Activated T-cell treated with anti-CD3 and anti-CD28 coated beads, Interleukin-2, amount 50 U/mL, for 4 hours (primary cell): ENCODE data around the gene ZYG11B. TPM values are rescaled to one million over a fixed set of nuclear protein-coding genes. Genes with fewer than 3 reads are reported as not detected.
"Not testable (repeated sequence)": the region's sequence is repeated elsewhere in the genome, so short reads cannot be mapped to it uniquely, and the experiment has no call there.

Source experiments
- ATAC-seq, 2 donors: fragments of 200-7000 bp; cut with Tn5 transposase; one replicate each; pipeline ENCODE4 v1.10.0; 2021
- DNase-seq: peaks from one replicate; pipeline ENCODE4 v3.0.0-alpha.2; 2020
- H3K27me3 Mint-ChIP-seq: one replicate; pipeline ENCODE4 v1.8.0; 2021; ENCODE audit warnings: low read depth, mixed read lengths
- H3K36me3 Mint-ChIP-seq: one replicate; pipeline ENCODE4 v1.8.0; 2022; ENCODE audit warnings: mixed read lengths; ENCODE audit not compliant: insufficient read depth
- H3K4me1 Mint-ChIP-seq: one replicate; pipeline ENCODE4 v1.8.0; 2021; ENCODE audit warnings: low read depth, mixed read lengths
- H3K4me3 Mint-ChIP-seq: one replicate; pipeline ENCODE4 v1.8.0; 2021; ENCODE audit warnings: mild to moderate bottlenecking, moderate library complexity, mixed read lengths
- H3K9me3 Mint-ChIP-seq: one replicate; pipeline ENCODE4 v1.8.0; 2021; ENCODE audit warnings: mixed read lengths
- total RNA-seq, 3 donors: library from RNA; stranded (reverse); gene quantifications; one replicate each; pipeline ENCODE4 v1.2.1, GENCODE V29; 2021

The ZYG11B gene
- total RNA-seq, 3 donors from 2014 or later = 7.7 to 9.2 (median 7.7) TPM

DNA sequence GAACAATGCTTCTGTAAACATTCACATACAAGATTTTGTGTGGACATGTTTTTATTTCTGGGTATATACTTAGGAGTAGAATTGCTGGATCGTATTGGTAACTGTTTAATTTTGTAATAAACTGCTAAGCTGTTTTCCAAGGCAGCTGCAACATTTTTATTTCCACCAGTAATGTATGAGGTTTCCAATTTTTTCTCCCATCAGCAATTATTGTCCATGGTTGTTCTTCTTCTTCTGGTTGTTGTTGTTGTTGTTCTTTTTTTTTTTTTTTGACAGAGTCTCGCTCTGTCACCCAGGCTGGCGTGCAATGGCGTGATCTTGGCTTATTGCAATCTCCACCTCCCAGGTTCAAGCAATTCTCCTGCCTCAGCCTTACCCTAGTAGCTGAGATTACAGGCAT is 26.9 kb downstream of the ZYG11B start:
- no peak overlapping the region for H3K4me3 Mint-ChIP-seq
- no peaks in the 10 kb centered on the region for H3K9me3 Mint-ChIP-seq
- H3K36me3 Mint-ChIP-seq = peaks cover 6% of the 10 kb centered on the region
- no peaks in the 10 kb centered on the region for H3K27me3 Mint-ChIP-seq
- H3K4me1 Mint-ChIP-seq = peaks cover 10% of the 10 kb centered on the region
- ATAC-seq = no peak
- DNase-seq = no peak

DNA sequence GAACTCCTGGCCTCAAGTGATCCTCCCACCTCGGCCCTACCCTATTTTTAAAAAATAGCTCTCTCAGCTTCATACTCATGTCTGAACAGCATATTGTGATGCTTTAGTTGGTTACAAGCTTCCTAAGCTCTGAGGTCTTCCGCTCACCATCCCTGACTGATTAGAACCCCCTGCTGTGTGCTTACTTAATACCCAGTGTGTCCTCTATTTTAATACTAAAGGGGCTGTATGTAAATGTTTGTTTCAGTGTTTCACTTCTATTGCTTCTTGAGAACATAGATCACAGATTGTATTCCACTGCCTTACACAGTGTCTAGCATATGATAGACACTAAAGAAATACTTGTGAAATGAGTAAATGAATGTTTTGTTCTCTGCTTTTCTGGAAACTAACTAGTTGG is 29.8 kb downstream of the ZYG11B start:
- Mint-ChIP-seq H3K27me3 (no peaks in the 10 kb centered on the region), H3K4me3 (no peak overlapping the region), H3K9me3 (no peaks in the 10 kb centered on the region), H3K36me3 (peaks cover 8% of the 10 kb centered on the region), H3K4me1 (peaks cover 6% of the 10 kb centered on the region)
- DNase-seq (no peak), ATAC-seq (no peak)

DNA sequence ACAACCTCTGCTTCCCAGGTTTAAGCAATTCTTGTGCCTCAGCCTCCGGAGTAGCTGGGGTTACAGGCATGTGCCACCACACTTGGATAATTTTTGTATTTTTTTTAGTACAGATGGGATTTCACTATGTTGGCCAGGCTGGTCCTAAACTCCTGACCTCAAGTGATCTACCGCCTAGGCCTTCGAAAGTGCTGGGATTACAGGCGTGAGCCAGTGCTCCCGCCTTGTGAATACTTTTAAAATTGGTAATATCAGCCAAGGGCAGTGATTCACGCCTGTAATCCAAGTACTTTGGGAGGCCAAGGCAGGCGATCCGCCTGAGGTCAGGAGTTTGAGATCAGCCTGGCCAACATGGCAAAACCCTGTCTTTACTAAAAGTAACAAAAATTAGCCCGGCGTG is 33.7 kb downstream of the ZYG11B start:
- Mint-ChIP-seq H3K4me1 (peaks cover 3% of the 10 kb centered on the region), H3K9me3 (no peaks in the 10 kb centered on the region), H3K4me3 (no peak overlapping the region), H3K36me3 (peaks cover 24% of the 10 kb centered on the region), H3K27me3 (no peaks in the 10 kb centered on the region)
- ATAC-seq (no peak), DNase-seq (no peak)

DNA sequence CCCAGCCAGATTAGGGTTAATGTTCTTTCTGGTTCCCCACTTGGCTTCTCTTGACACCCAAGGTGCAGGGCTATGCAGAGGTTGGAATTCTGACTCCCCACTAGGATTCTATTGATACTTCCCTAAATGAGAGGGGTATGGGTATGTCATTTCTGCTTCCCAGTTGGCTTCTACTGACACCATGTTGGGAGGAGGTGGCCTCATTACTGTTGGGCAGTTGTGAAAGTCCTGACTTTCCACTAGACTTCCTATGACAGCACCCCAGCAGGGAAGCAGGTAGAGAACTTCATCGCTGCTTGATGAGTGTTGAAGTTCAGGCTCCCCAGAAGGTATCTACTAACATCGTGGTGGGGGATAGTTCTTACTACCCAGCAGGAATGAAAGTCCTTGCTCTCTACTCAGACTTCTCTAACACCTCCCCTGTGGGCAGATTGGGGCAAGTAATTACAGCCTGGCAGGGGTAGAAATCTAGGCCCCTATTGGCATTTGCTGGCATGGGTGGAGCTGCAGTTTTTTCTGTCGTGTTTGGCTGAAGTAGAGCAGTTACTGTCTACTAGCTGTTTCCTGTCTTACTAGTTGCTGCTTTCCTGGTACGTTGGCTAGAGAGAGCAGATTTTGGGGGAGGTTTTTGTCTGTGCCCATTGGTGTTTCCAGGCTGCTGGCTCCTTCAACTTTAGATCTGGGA is 41.5 kb downstream of the ZYG11B start:
- H3K27me3 Mint-ChIP-seq = no peaks in the 10 kb centered on the region
- H3K4me1 Mint-ChIP-seq = peaks cover 7% of the 10 kb centered on the region
- ATAC-seq (no peak), DNase-seq (no peak)
- H3K9me3 Mint-ChIP-seq = no peaks in the 10 kb centered on the region
- H3K36me3 Mint-ChIP-seq = peaks cover 27% of the 10 kb centered on the region
- H3K4me3 Mint-ChIP-seq = no peak overlapping the region

DNA sequence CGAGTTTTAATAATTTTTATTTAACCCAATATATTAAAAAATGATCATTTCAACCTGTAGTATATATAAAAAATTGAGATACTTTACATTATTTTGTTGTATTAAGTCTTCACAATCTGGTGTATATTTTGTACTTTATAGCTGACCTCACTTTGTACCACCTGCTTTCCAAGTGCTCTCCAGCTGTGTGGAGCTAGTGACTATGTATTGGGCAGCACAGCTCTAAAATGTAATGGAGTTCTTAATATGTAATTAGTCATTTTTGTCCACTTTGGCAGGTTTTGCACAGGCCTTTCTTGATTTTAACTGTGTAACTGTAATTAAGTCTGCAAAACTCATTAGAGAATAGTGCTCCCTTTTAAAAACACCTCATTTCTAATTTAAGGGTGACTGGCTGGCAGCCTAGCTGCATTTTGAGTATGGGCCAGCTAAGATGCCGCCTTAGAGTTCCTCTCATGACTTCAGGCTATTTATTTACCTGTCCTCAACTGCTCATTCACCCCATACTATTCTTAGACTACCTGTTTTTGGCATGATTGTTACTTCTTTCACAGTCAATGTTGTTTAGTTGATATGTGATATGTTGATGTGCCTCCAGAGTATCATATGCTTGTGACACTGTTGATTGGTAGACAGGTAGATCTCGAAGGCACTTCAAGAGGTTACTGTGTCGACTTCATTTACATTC is 43.2 kb downstream of the ZYG11B start:
- Mint-ChIP-seq H3K4me3 (no peak overlapping the region), H3K36me3 (peaks cover 23% of the 10 kb centered on the region), H3K9me3 (no peaks in the 10 kb centered on the region), H3K27me3 (no peaks in the 10 kb centered on the region), H3K4me1 (peaks cover 7% of the 10 kb centered on the region)
- no peak for ATAC-seq
- DNase-seq = no peak

DNA sequence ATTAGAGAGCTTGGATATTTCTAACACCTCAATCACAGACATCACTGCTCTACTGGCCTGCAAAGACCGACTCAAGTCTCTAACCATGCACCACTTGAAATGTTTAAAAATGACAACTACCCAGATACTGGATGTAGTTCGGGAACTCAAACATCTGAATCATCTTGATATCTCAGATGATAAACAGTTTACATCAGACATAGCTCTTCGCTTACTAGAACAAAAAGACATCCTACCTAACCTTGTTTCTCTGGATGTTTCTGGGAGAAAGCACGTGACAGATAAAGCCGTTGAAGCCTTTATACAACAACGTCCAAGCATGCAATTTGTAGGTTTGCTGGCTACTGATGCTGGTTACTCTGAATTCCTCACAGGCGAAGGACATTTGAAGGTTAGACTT is 45.1 kb downstream of the ZYG11B start:
- Mint-ChIP-seq H3K36me3 (peaks cover 25% of the 10 kb centered on the region), H3K4me1 (peaks cover 8% of the 10 kb centered on the region), H3K27me3 (no peaks in the 10 kb centered on the region), H3K9me3 (no peaks in the 10 kb centered on the region), H3K4me3 (no peak overlapping the region)
- ATAC-seq = no peak
- no peak for DNase-seq

DNA sequence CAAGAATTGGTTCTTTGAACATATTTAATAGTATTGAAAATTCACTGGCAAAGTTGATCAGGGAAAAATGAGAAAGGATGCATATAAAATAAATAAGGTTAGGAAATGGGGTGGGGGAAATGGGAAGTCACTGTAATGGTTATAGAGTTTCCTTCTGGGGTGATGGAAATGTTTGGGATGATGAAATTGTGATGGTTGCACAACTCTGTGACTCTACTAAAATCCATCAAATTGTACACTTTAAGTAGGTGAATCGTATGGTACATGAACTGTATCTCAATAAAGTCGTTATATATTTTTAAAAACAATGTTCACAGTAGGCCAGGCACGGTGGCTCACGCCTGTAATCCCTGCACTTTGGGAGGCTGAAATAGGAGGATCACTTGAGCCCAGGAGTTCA is 59.9 kb downstream of the ZYG11B start:
- H3K9me3 Mint-ChIP-seq = no peaks in the 10 kb centered on the region
- H3K4me1 Mint-ChIP-seq = no peaks in the 10 kb centered on the region
- peaks cover 19% of the 10 kb centered on the region for H3K36me3 Mint-ChIP-seq
- DNase-seq (no peak), ATAC-seq (no peak)
- no peaks in the 10 kb centered on the region for H3K27me3 Mint-ChIP-seq
- no peak overlapping the region for H3K4me3 Mint-ChIP-seq

DNA sequence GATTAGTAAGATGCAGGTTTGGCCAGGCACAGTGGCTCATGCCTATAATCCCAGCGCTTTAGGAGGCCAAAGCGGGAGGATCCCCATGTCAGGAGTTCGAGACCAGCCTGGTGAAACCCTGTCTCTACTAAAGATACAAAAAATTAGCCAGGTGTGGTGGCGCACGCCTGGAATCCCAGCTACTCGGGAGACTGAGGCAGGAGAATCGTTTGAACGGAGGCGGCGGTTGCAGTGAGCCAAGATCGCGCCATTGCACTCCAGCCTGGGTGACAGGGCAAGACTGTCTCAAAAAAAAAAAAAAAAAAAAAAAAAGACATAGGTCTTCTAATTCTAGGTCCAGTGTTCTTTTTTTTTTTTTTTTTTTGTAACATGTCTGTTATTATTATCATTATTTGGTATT is 64.2 kb downstream of the ZYG11B start:
- H3K36me3 Mint-ChIP-seq = peaks cover 14% of the 10 kb centered on the region
- H3K4me1 Mint-ChIP-seq, DNase-seq, ATAC-seq, H3K27me3 Mint-ChIP-seq, H3K9me3 Mint-ChIP-seq, H3K4me3 Mint-ChIP-seq: not testable (repeated sequence)

DNA sequence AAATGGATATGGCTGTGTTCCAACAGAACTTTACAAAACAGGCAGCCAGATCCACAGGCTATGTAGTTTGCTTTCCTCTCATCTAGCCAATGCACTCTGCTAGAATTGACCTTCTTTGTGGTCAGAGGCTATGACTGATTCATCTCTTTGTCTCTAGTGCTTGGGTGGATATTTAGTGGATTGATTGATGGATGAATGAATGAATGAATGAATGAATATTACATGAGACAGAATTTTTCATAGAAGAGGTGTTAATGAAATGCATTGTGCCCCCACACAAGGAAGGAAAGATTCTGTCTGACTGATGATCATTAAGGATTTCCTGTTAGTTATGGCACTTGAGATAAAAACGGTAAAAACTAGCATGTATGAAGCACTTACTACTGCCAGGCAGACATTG is 65.8 kb downstream of the ZYG11B start:
- Mint-ChIP-seq H3K4me1 (no peaks in the 10 kb centered on the region), H3K4me3 (no peak overlapping the region), H3K27me3 (no peaks in the 10 kb centered on the region), H3K9me3 (no peaks in the 10 kb centered on the region), H3K36me3 (peaks cover 14% of the 10 kb centered on the region)
- ATAC-seq = no peak
- DNase-seq = no peak

DNA sequence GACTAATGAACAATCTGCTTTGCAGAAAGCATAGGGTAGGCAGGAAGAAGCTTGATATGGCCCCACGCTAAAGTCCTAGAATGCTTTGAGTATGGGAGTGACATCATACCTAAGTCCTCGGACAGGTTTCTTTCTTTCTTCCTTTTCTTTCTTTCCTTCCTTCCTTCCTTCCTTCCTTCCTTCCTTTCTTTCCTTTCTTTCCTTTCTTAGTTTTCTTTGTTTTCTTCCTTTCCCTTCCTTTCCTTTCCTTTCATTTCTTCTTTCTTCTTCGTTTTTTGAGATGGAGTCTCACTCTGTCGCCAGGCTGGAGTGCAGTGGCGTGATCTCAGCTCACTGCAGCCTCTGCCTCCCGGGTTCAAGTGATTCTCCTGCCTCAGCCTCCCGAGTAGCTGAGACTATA is 67.5 kb downstream of the ZYG11B start:
- DNase-seq, H3K36me3 Mint-ChIP-seq, H3K4me1 Mint-ChIP-seq, H3K27me3 Mint-ChIP-seq, ATAC-seq, H3K4me3 Mint-ChIP-seq, H3K9me3 Mint-ChIP-seq: not testable (repeated sequence)

DNA sequence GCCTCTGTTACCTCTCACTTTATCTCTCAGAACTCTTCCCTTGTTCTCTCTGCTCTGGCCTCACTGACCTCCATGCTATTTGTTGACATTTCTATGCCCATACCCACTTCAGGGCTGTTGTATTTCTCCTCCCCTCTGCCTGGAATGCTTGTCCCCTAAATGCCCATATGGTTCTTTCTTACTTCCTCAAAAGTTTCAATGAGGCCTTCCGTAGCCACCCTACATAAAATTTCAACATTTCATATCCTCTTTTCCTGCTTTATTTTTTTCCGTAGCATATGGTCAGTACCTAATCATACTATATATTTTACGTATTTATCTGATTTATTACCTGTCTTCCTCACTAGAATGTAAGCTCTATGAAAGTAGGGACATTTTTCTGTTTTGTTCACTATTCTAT is 69.2 kb downstream of the ZYG11B start:
- Mint-ChIP-seq H3K4me1 (no peaks in the 10 kb centered on the region), H3K9me3 (no peaks in the 10 kb centered on the region)
- DNase-seq = no peak

DNA sequence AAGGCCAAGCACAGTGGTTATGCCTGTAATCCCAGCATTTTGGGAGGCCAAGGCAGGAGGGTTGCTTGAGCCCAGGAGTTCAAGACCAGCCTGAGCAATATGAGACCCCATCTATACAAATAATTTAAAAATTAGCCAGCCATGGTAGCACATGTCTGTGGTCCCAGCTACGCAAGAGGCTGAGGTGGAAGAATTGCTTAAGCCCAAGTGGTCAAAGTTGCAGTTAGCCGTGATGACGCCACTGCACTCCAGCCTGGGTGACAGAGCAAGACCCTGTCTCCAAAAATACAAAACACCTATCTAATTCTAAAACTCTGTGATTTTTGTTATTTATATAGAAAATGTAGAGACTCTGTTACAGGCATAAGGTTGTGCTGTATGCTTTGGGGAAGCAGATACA is 72.1 kb downstream of the ZYG11B start:
- ATAC-seq (no peak), DNase-seq (no peak)
- Mint-ChIP-seq H3K9me3 (no peaks in the 10 kb centered on the region), H3K36me3 (peaks cover 9% of the 10 kb centered on the region), H3K4me3 (no peak overlapping the region), H3K27me3 (no peaks in the 10 kb centered on the region), H3K4me1 (no peaks in the 10 kb centered on the region)

More for the DNA sequence above, 69.2 kb downstream of the ZYG11B start:
- peaks cover 8% of the 10 kb centered on the region for H3K36me3 Mint-ChIP-seq
- no peaks in the 10 kb centered on the region for H3K27me3 Mint-ChIP-seq
- no peak overlapping the region for H3K4me3 Mint-ChIP-seq
- no peak for ATAC-seq

DNA sequence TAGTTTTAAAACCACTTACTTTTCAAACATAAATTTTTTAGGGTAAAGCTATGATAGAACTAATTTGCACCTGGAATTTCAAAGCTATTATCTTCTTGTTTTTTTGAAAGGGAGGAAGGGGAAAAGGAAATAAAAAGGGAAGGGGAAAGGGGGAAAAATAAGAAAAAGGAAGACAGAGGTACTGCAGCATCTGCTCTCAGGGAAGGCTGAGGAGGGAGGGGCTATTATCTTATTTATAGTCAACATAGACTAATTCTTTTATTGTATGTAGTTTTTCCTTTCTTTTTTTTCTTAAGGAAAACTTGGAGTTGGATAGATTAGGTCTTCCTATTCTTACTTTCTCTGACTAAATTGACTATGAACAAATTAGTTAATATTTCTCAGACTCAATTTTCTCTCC is 74.8 kb downstream of the ZYG11B start:
- H3K9me3 Mint-ChIP-seq = no peaks in the 10 kb centered on the region
- peaks cover 8% of the 10 kb centered on the region for H3K36me3 Mint-ChIP-seq
- no peak for DNase-seq
- H3K27me3 Mint-ChIP-seq = no peaks in the 10 kb centered on the region
- ATAC-seq = no peak
- H3K4me3 Mint-ChIP-seq = no peak overlapping the region
- H3K4me1 Mint-ChIP-seq = no peaks in the 10 kb centered on the region

DNA sequence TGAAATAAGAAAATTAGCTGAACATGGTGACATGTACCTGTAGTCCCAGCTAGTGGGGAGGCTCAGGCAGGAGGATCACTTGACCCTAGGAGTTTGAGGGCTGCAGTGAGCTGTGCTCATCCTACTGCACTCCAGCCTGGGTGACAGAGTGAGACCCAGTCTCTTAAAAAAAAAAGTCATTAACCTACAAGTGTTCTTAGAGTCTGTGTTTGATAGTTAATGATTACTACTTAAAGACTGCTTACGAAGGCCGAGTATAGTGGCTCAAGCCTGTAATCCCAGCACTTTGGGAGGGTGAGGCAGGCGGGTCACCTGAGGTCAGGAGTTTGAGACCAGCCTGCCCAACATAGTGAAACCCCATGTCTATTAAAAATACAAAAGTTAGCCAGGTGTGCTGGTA is 77.8 kb downstream of the ZYG11B start:
- ATAC-seq, H3K36me3 Mint-ChIP-seq, H3K4me1 Mint-ChIP-seq, DNase-seq, H3K4me3 Mint-ChIP-seq, H3K9me3 Mint-ChIP-seq, H3K27me3 Mint-ChIP-seq: not testable (repeated sequence)

DNA sequence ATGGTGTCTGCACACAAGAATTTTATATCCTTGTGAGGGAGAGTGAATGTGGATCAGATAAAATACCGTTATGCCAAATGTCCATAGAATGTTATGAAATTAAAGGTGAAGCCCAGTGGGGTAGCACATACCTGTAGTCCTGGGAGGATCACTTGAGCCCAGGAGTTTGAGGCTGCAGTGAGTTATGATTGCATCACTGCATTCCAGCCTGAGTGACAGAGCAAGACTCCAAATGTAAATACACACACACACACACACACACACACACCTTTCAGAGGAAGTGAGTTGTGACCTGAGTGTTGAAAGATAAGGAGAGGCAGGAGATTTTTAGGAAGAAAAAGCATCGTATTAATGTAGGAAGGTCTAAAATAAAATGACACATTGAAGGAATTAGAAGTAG is 88.2 kb downstream of the ZYG11B start:
- Mint-ChIP-seq H3K4me1 (no peaks in the 10 kb centered on the region), H3K36me3 (peaks cover 25% of the 10 kb centered on the region), H3K9me3 (no peaks in the 10 kb centered on the region), H3K4me3 (no peak overlapping the region), H3K27me3 (no peaks in the 10 kb centered on the region)
- DNase-seq (no peak), ATAC-seq (no peak)
